Heart right ventricle (tissue), 16 donors: ENCODE results near the gene ALK. TPM values are rescaled to one million over a fixed set of nuclear protein-coding genes. Genes with fewer than 3 reads are reported as not detected.

Experiments used
- ATAC-seq, 8 donors: fragments of 200-7000 bp; cut with Tn5 transposase; one replicate each; pipeline ENCODE4 v1.9.1; 2020; ENCODE audit warnings: mild to moderate bottlenecking in 8 of 8, moderate library complexity in 8 of 8, moderate number of reproducible peaks in 1 of 8
- DNase-seq, 2 donors: peaks; one replicate each; pipeline ENCODE4 v3.0.0-alpha.2; 2020
- H3K27ac ChIP-seq, 10 donors: fragments of 200-600 bp; sonication (generic) in 2 of 10; one replicate each; pipeline versions ENCODE4 v1.5.0 to v1.8.0; 2020 to 2022; ENCODE audit warnings: mild to moderate bottlenecking in 3 of 10
- H3K27me3 ChIP-seq, 7 donors: fragments of 200-600 bp; one replicate each; pipeline ENCODE4 v1.8.0; 2021 to 2022; ENCODE audit warnings: mild to moderate bottlenecking in 2 of 7
- H3K36me3 ChIP-seq, 9 donors: fragments of 200-600 bp; sonication (generic) in 1 of 9; one replicate each; pipeline versions ENCODE4 v1.5.0 to v1.8.0; 2020 to 2022; ENCODE audit warnings: mild to moderate bottlenecking in 2 of 9
- H3K4me1 ChIP-seq, 9 donors: fragments of 200-600 bp; sonication (generic) in 1 of 9; one replicate each; pipeline versions ENCODE4 v1.5.0 to v1.8.0; 2020 to 2022; ENCODE audit warnings: mild to moderate bottlenecking in 4 of 9
- H3K4me3 ChIP-seq, 10 donors: fragments of 200-600 bp; sonication (generic) in 2 of 10; one replicate each; pipeline versions ENCODE4 v1.5.0 to v1.8.0; 2020 to 2022; ENCODE audit warnings: mild to moderate bottlenecking in 7 of 10, moderate library complexity in 2 of 10
- H3K9me3 ChIP-seq, 11 donors: fragments of 200-600 bp in 10 of 11; sonication (generic) in 2 of 11; one replicate each; pipeline versions ENCODE4 v1.5.0 to v1.8.0; 2013 to 2022; ENCODE audit warnings: mild to moderate bottlenecking in 2 of 11, control low read depth in 1 of 11, moderate library complexity in 1 of 11
- CTCF ChIP-seq, 9 donors: fragments of 200-600 bp; sonication (generic) in 2 of 9; IDR thresholded peaks; one replicate each; pipeline versions ENCODE4 v1.5.0 to v1.8.0; 2021 to 2022; ENCODE audit warnings: antibody characterized with exemption in 9 of 9, mild to moderate bottlenecking in 5 of 9, moderate library complexity in 1 of 9
- WGBS, 2 donors: extraction: QIAGEN DNeasy Blood & Tissue Kit; methylation state at CpG; one replicate each; pipeline ENCODE4 v1.1.7; 2013; ENCODE audit warnings: inconsistent platforms in 1 of 2; 5-methylcytosine and 5-hydroxymethylcytosine counted together
- intact Hi-C, 10 donors: fragments of 100-400 bp; cut with DNase I; formaldehyde crosslinking; loops; one replicate each; pipeline versions ENCODE4 v1.11.1 to v1.14.2; 2022
- polyA plus RNA-seq, 2 donors: library from polyadenylated mRNA; stranded (reverse); fragments of 200-250 nt; gene quantifications; one replicate each; pipeline ENCODE4 v1.2.3, GENCODE V29; 2013
- total RNA-seq, 10 donors: library from RNA; stranded (reverse); fragmentation: NEBNext Ultra II Directional in 3 of 10; extraction: Animal tissue kit (Norgen Biotek cat#: 25700) in 3 of 10; gene quantifications; one replicate each; pipeline versions ENCODE4 v1.2.1 to v1.2.4, GENCODE V29; 2021 to 2023
- donor health status: Arrhythmogenic right ventricular cardiomyopathy.
- donor health status: ischemic (EF 13 %, LVEDD 7.1; RV severe dilation, severe dysfunction).
- donor health status: healthy with polysubstance abuse.
- donor health status: DM: no; HTN: yes; CAD: no.
- donor health status: DM: no; HTN: no; CAD: no.
- donor health status: ischemic (EF 25% LVEDD 6.9; RV normal size, moderate dysfunction).
- donor health status: ischemic (EF 25% LVEDD 5.7; RV mildly dilated, moderate dysfunction).
- donor health status: healthy.
- donor health status: DM: yes; HTN: yes; CAD: no.
- donor health status: Ischemic cardiomyopathy.
- donor health status: ischemic (EF 35%, LVEDD 5.7; RV mildly dilated, moderate dysfunction).
- donor health status: nonischemic (EF 11% LVEDD 7.7; RV severe dilation, severe dysfunction).
- donor health status: DM: yes; HTN: yes; CAD: no.
- donor health status: PGD.
- donor health status: ischemic (EF 29% LVEDD 5.4; RV normal size, mild dysfunction).
- donor health status: nonischemic (EF 23%, LVEDD 6.1; RV moderate dilation, normal function).

ALK gene
- total and polyA plus RNA-seq, 12 donors, result 0.01 to 0.24 (median 0.08) TPM; not detected in 7

GRCh38 chr2:29218071-29218470 lies 703.3 kb downstream of the ALK start:
- TF ChIP-seq CTCF (IDR thresholded peaks at IDR 0.05), result no peak
- ATAC-seq, result no peak
- peaks cover 0 to 15% (median 0%) of the 10 kb centered on the region in 7 donors for H3K27me3 ChIP-seq
- 77 to 80% methylated on average over 6 of the region's 6 CpGs for WGBS, 2 donors
- H3K4me3 ChIP-seq, result no peak overlapping the region
- no peak for DNase-seq
- no peaks in the 10 kb centered on the region for H3K9me3 ChIP-seq
- no peak overlapping the region for H3K27ac ChIP-seq
- H3K4me1 ChIP-seq, result peaks cover 0 to 1% (median 0%) of the 10 kb centered on the region in 9 donors
- intact Hi-C loops, result no loop called here
- H3K36me3 ChIP-seq, result no peaks in the 10 kb centered on the region

GRCh38 chr2:29216609-29216909 lies 704.8 kb downstream of the ALK start:
- Histone ChIP-seq H3K4me1 (peaks cover 0 to 5% (median 0%) of the 10 kb centered on the region in 9 donors), H3K9me3 (no peaks in the 10 kb centered on the region), H3K36me3 (no peaks in the 10 kb centered on the region), H3K27me3 (peaks cover 0 to 13% (median 0%) of the 10 kb centered on the region in 7 donors), H3K4me3 (no peak overlapping the region), H3K27ac (no peak overlapping the region)
- ATAC-seq, result no peak
- 94 to 95% methylated on average over 5 of the region's 5 CpGs for WGBS, 2 donors
- intact Hi-C loops, result no loop called here
- no peak for TF ChIP-seq CTCF (IDR thresholded peaks at IDR 0.05)
- DNase-seq, result no peak

GRCh38 chr2:29215739-29216608 lies 705.4 kb downstream of the ALK start:
- peaks cover 0 to 5% (median 0%) of the 10 kb centered on the region in 9 donors for H3K4me1 ChIP-seq
- H3K4me3 ChIP-seq, result no peak overlapping the region
- DNase-seq (no peak), ATAC-seq (no peak)
- no peak overlapping the region for H3K27ac ChIP-seq
- H3K9me3 ChIP-seq, result no peaks in the 10 kb centered on the region
- H3K27me3 ChIP-seq, result peaks cover 0 to 13% (median 0%) of the 10 kb centered on the region in 7 donors
- no peaks in the 10 kb centered on the region for H3K36me3 ChIP-seq
- 83 to 89% methylated on average over 20 of the region's 20 CpGs for WGBS, 2 donors
- intact Hi-C loops, result no loop called here
- no peak for TF ChIP-seq CTCF (IDR thresholded peaks at IDR 0.05)

GRCh38 chr2:29215073-29215472 lies 706.3 kb downstream of the ALK start:
- no peak for TF ChIP-seq CTCF (IDR thresholded peaks at IDR 0.05)
- Histone ChIP-seq H3K27ac (no peak overlapping the region), H3K36me3 (no peaks in the 10 kb centered on the region), H3K9me3 (no peaks in the 10 kb centered on the region), H3K4me1 (peaks cover 0 to 5% (median 0%) of the 10 kb centered on the region in 9 donors), H3K4me3 (no peak overlapping the region), H3K27me3 (peaks cover 0 to 7% (median 0%) of the 10 kb centered on the region in 7 donors)
- WGBS, 2 donors, result 88 to 92% methylated on average over 5 of the region's 5 CpGs
- intact Hi-C loops, result no loop called here
- no peak for ATAC-seq
- DNase-seq, result no peak
